ENCODE results near the gene IL19.
"Not testable (repeated sequence)": the region's sequence is repeated elsewhere in the genome, so short reads cannot be mapped to it uniquely, and the experiment has no call there.

IL19 gene

GRCh38 chr1:206834711-206835110 lies 64.1 kb downstream of the IL19 start:
- no peak for DNase-seq

- DNase-seq = no peak
Measured at GRCh38 chr1:206835186-206835585, 64.6 kb downstream of the IL19 start.

GRCh38 chr1:206836111-206836510 lies 65.5 kb downstream of the IL19 start:
- DNase-seq = no peak

GRCh38 chr1:206839006-206839560 lies 68.5 kb downstream of the IL19 start:
- DNase-seq = no peak

- DNase-seq = no peak
Measured at GRCh38 chr1:206839857-206840256, 69.3 kb downstream of the IL19 start.

GRCh38 chr1:206841609-206842323 lies 71.2 kb downstream of the IL19 start:
- no peak for DNase-seq

- DNase-seq = no peak
Measured at GRCh38 chr1:206842854-206843253, 72.3 kb downstream of the IL19 start.

- no peak for DNase-seq
Measured at GRCh38 chr1:206843626-206844025, 73.1 kb downstream of the IL19 start.

GRCh38 chr1:206846487-206846886 lies 75.9 kb downstream of the IL19 start:
- no peak for DNase-seq

GRCh38 chr1:206847337-206847834 lies 76.8 kb downstream of the IL19 start:
- DNase-seq = no peak

GRCh38 chr1:206847946-206848345 lies 77.4 kb downstream of the IL19 start:
- DNase-seq = no peak

GRCh38 chr1:206850401-206850800 lies 79.8 kb downstream of the IL19 start:
- no peak for DNase-seq

GRCh38 chr1:206851341-206852010 lies 80.9 kb downstream of the IL19 start:
- DNase-seq = no peak

- not testable (repeated sequence) for DNase-seq
Measured at GRCh38 chr1:206852662-206853061, 82.1 kb downstream of the IL19 start.

GRCh38 chr1:206853696-206854095 lies 83.1 kb downstream of the IL19 start:
- not testable (repeated sequence) for DNase-seq

GRCh38 chr1:206854401-206855129 lies 84.0 kb downstream of the IL19 start:
- no peak for DNase-seq

- no peak for DNase-seq
Measured at GRCh38 chr1:206855859-206856258, 85.3 kb downstream of the IL19 start.

GRCh38 chr1:206856674-206857464 lies 86.3 kb downstream of the IL19 start:
- no peak for DNase-seq

GRCh38 chr1:206859082-206859521 lies 88.5 kb downstream of the IL19 start:
- no peak for DNase-seq

- no peak for DNase-seq
Measured at GRCh38 chr1:206860165-206860564, 89.6 kb downstream of the IL19 start.

GRCh38 chr1:206863266-206863665 lies 92.7 kb downstream of the IL19 start:
- no peak for DNase-seq

- DNase-seq = no peak
Measured at GRCh38 chr1:206864939-206865671, 94.5 kb downstream of the IL19 start, which contains the start of gene IL20. Gene IL20 (plus strand): TSS chr1:206865623. CDS start chr1:206865853, 230 bp downstream.
